ENCODE results near the gene RNASE9.
"Not testable (repeated sequence)": the region's sequence is repeated elsewhere in the genome, so short reads cannot be mapped to it uniquely, and the experiment has no call there.

Gene RNASE9

DNA sequence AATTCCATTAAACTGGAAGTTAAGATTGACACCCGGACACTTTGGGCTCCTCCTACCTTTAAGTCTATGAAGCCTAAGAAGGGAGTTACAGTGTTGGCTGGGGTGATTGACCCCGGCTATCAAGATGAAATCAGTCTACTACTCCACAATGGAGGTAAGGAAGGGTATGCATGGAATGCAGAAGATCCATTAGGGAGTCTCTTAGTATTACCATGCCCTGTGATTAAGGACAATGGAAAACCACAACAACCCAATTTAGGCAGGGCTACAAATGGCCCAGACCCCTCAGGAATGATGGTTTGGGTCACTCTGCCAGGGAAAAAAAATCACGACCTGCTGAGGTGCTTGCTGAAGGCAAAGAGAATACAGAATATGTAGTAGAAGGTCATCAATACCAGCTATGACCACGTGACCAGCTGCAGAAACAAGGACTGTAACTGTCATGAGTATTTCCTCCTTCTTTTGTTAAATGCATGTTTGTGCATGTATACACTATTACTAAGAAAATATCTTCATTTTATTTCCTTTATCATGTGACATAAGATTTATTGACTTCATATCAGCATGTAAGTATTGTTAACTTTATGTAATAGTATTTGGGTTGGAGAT, 11.6 kb upstream of the RNASE9 start:
- DNase-seq (ENCODE audit: low spot score) = not testable (repeated sequence)

DNA sequence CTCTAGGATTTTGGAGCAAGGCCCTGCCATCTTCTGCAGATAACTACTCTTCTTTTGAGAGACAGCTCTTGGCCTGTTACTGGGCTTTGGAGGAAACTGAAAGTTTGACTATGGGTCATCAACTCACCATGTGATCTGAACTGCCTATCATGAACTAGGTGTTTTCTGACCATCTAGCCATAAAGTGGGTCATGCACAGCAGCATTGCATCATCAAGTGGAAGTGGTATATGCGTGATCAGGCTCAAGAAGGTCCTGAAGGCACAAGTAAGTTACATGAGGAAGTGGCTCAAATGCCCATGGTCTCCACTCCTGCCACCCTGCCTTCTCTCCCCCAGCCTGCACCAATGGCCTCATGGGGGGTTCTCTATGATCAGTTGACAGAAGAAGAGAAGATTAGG, 9.9 kb upstream of the RNASE9 start:
- not testable (repeated sequence) for DNase-seq (ENCODE audit: low spot score)

DNA sequence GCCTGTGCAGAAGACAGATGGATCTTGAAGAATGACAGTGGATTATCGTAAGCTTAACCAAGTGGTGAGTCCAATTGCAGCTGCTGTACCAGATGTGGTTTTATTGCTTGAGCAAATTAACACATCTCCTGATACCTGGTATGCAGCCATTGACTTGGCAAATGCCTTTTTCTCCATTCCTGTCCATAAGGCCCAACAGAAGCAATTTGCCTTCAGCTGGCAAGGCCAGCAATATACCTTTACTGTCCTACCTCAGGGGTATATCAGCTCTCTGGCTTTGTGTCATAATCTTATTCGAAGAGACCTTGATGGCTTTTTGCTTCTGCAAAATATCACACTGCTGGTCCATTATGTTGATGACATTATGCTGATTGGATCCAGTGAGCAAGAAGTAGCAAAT, 9.0 kb upstream of the RNASE9 start:
- DNase-seq (ENCODE audit: low spot score) = not testable (repeated sequence)

DNA sequence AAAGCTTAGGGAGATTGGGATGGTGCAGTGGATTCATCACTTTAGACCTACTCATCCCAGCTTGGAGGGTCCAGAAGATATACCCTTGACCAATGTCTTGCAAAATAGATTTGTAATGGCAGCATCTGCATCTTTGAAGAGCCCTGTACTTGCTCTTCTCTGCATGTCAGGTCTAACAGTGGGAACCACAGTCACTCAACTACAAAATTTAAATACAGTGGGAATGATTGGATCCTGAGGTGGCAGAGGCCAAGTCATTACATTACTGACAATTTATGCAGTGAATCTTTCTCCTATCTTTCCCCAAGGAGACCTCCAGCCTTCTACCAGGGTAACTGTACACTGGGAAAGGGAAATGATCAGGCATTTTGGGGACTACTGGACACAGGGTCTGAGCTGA, 8.2 kb upstream of the RNASE9 start:
- no peak for DNase-seq (ENCODE audit: low spot score)

DNA sequence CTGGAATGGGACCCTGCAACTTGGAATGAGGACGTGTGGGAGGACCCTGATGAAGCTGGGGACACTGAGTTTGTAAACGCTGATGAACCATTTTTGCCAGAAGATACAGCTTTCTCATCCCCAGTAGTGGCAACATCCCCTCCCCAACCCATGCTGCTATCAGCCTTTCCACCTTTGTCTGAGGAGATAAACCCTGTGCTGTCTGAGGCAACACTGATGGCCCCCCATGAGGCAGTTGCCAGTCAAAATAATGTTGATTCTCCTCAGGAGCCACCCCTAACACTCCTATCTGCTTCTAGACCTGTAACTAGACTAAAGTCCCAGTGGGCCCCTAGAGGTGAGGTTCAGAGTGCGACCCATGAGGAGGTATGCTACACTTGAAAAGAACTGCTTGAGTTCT, 7.5 kb upstream of the RNASE9 start:
- no peak for DNase-seq (ENCODE audit: low spot score)

DNA sequence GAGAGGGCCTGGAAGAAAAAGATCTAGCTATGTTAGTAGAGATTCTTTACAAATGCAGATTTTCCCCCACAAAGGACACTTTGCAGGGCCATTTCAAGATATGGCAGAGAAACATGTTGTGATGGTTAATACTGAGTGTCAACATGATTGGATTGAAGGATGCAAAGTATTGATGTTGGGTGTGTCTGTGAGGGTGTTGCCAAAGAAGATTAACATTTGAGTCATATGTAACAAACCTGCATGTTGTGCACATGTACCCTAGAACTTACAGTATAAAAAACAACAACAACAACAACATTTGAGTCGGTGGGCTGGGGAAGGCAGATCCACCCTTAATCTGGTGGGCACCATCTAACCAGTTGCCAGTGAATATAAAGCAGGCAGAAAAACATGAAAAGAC, 6.4 kb upstream of the RNASE9 start:
- not testable (repeated sequence) for DNase-seq (ENCODE audit: low spot score)

DNA sequence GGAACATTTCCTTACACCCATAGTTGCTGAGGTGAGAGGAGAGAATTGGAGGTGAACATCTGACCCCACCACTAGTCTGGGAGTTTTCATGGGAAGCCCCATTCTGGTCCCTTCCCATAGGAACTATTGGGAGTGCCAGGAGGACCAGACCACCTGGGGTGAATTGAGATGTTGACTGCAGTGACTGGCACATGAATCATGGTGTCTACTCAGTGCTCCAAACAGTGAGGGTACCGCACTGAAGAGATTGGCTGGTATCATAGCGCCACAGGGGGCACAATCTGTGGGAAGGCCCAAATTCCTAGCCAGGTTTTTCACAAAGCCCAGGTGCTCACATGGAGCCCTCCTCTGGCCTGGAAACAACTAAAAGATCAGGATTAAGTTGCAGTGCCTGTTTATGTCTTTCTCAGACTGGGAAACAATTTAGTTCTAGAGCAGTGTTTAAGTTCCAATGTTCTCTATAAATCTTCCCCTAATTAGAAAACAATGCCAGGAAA, 3.7 kb upstream of the RNASE9 start:
- peak; percentile 1 for DNase-seq (ENCODE audit: low spot score)

DNA sequence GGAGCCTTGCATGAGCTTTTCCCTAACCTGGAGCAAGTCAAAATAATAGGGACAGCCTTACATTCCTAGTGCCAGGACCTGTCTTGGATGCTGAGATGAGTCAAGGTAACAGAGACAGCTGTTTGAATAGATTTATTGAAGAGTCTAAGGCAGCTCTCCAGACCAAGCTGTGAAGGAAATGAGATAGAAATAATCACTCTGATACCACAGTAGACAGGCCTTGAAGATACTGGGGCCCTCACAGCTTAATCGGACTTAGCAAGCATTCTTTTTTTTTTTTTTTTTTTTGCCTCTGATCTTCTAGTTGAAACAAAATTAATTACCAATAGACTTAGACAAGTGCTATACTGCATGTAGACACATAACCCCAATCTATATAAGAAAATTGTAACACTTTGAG, 3.1 kb upstream of the RNASE9 start:
- DNase-seq (ENCODE audit: low spot score) = no peak

DNA sequence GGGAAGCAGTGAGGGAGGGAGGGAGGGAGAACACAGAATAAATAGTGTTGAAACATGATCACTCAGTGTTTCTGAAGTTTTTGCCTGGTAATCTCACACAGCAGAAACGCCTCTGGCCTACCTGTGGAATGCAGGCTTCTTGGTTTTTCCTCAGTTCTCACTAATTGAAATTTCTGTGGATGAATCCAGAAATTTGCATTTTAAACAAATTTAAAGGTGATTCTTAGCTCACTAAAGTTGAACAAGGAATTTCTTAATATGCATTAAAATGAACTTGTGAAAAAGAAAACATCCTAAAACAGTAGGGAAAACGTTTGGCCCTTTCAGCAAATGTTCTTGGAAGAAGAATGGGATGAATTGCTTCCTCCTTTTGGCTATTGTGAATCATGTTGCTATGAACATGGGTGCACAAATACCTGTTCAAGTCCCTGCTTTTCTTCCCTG, 1.4 kb downstream of the RNASE9 start:
- DNase-seq (ENCODE audit: low spot score) = no peak

DNA sequence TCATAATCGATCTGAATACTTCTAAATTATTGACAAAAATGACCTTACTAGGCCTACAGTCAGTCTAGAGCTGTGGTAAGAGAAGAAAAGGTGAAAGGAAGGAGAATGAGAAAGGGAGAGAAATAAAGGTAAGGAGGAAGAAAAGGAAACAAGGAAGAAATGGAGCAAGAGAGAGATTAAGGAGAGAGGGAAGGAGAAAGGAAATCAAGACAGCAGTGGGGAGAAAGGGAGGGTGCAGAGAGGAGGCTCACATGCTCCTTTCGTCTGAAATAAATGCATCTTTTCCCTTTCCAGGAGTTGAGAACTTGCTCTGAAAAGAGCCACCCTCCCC, 3.7 kb downstream of the RNASE9 start:
- DNase-seq (ENCODE audit: low spot score) = no peak

DNA sequence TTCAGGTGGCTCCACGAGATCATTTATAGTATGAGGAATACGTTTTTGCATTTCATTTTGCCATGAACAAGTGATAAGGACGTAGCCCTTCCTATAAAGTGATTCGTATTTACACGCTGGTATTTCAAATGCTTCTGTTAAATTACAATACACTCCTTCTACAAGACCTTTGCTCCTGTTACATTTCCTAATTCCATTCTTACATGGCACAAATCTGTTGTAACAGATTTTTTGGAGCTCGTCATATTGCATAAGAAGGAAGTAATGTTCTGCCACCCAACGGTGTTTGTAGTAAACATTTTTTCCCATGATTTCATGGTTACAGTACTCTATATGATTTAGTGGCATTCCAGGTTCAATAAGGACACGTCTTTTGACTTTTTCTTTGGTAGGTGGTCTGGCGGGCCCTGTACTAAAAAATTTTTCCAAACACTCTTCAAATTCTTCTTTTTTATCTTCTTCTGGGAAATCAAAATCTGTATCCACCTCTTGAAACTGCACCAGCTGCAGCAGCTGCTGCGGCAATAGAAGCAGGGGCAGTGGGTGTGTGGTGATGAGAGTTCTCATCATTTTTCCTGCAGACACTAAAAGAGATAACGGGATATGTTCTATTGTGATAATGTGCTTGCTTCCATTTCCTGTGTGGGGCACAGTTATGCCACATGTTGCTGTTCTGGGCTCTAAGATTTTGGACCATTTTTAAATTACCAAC, 4.2 kb downstream of the RNASE9 start:
- no peak for DNase-seq (ENCODE audit: low spot score)

DNA sequence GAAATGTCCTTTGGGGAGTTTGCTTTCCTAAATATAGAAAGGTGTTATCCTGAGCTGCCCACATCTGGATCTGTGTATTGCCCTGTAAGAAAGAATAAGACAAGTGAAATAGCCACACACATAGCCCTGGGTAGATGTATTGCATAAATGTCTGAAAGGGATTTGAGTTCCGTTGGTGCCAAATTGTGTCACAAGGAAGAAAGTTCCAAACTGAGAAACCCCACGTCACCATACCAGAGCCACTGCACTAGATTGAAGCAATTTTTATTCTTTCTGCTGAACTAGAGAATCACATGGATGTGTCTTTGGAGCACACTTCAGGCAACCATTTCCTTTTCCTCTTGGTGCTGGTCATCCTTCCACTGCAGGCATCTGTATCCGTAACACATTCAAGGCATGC, 5.0 kb downstream of the RNASE9 start:
- DNase-seq (ENCODE audit: low spot score) = no peak

DNA sequence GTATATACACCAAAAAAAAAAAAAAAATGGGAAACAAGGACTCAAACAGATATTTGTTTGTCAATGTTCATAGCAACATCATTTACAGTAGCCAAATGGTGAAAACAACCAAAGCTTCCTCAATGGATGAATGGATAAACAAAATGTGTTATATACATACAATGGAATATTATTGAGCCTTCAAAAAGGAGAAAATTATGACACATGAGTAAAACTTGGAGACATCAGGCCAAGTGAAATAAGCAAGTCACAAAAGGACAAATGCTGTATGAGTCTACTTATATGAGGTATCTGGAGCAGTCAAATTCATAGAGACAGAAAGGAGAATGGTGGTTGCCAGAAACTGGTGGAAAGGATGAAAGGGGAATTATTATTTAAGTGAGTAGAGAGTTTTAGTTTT, 7.8 kb downstream of the RNASE9 start:
- no peak for DNase-seq (ENCODE audit: low spot score)

DNA sequence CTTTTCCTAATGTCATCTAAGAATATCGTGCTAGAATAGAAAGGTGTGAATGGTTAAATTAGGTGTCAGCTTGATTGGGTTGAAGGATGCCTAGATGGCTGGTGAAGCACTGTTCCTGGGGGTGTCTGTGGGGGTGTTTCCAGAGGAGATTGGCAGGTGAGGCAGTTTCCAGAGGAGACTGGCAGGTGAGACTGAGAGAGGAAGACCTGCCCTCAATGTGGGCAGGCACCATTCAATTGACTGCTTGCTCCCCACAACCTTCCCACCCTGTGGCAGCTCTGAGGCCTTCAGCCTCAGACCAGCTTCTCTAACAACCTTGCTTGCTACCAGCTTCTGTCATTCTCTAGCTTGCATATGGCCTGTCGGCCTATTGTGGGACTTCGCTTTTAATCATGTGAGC, 9.2 kb downstream of the RNASE9 start:
- DNase-seq (ENCODE audit: low spot score) = no peak

DNA sequence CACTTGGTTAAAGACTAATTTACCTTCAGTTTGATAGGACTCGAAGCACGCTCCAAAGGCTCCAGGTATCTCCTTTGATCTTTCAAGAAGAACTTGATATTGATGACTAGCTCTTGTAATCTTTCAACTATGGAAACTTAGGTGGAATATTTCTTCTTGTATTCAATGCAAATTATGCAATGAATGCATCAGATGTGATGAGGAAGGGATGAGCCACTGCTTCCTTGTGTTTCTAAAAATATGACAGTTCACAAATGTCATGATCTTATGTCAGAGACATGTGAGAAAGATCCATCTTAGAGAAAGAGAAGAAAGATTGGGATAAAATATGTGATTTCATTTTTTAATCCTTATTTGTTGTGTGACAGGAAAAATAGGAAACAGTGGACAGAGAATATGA, 9.9 kb downstream of the RNASE9 start:
- DNase-seq (ENCODE audit: low spot score) = no peak

DNA sequence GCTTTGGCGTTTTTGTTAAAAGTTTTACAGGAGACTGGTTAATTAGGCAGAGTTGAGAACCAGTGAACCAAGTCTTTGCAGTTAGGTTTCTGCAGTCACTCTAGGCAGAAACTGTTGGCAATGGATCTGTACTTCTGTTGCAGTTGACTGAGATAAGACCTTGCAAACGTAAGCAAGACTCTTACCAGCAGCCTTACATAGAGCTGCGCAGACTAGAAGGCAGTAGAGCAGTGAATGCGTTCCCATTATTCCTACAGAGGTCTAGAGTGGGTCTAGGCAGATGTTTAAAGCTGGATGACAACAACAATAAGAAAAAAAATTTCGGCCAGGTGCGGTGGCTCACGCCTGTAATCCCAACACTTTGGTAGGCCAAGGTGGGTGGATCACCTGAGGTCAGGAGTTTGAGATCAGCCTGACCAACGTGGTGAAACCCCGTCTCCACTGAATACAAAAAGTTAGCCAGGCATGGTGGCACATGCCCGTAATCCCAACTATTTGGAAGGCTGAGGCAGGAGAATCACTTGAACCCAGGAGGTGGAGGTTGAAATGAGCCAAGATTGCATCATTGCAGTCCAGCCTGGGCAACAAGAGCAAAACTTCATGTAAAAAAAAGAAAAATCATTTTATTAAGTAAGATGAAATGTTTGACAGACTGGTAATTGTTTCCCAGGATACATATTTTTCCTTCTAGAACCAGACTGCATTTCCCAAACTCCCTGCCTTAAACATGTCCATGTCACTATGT, 12.3 kb downstream of the RNASE9 start:
- DNase-seq (ENCODE audit: low spot score) = no peak

DNA sequence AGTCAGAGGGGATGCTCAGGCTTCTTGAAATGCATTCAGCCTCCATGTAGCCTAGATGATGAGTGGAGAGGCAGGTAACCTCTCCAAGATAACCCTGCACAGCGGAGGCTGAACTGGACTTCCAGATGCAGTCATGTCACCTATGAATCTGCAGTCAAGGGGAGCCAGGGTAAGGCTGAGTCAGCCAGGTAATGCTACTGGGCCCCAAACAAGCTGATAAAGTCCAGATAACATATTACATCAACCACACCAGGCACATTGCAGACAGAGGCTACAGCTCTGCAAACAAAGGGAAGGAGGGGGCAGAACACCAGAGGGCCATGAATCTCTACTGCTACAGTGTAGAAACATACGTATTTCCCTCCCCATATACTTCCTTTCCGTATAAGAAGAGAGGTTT, 14.0 kb downstream of the RNASE9 start:
- DNase-seq (ENCODE audit: low spot score) = no peak

DNA sequence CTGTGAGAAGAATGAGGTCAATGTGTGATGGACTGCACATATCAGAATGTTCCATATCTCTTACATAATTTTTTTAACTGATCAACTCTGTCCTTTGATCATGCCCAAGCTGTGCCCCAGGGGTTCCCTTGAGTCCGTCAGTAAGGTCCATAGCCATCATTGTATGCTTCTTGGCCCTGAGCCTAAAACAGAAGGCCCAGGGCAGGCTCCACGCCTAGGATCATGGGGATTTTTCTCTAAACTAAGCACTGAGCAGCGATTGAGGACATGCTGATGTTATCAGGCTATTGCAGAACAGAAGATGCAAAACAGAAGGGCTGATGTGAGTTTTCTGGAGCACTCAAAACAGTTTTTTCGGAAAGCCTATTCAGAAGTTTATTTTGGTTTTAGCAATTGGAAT, 20.9 kb downstream of the RNASE9 start:
- DNase-seq (ENCODE audit: low spot score) = no peak

DNA sequence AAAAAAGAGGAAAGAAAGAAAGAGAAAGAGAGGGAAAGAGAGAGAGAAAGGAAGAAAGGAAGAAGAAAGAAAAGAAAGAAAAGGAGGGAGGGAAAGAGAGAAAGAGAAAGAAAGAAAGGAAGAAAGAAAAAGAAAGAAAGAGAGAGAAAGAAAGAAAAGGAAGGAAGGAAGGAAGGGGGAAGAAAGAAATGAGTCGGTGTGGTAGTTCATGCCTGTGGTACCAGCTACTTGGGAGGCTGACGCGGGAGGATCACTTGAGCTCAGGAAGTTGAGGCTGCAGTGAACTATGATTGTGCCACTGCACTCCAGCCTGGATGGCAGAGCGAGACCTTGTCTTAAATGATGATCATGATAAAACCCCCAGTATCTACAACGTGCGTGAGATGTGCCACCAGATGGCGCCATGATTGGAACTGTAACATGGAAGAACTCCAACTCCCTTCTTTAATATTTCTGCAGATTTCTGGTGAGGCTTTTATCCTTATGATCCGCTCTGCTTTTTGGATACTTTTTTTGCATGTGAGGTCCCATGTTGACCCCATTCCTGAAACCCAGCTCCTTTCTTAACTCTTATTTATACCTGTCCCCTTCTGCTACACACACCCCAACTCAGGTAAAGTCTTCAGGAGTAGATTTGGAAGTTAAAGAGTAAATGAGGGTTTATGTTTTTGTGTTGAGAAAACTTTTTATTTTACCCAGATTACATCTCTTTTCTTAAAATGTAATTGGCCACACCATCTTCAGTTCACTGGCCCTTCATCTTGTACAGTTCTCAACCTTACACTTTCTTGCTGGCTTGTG, 29.9 kb downstream of the RNASE9 start:
- peak; percentile 86 for DNase-seq (ENCODE audit: low spot score)

DNA sequence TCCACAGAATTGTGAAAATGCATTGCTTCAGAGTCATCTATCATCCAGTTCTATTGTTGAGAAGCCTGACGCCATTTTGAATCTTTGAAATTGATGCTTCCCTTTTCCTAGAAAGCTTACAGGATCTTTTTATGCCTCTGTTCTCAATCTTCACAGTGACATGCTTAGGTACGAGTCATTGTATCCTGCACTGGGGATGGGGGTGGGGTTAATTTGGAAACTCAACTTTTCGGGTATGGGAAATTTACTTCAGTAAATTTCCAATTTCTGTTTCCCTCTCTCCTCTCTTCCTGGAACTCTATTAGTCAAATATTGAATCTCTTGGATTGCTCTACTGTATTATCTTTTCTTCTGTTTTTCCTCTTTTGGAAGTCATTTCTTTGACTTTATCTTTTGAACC, 31.0 kb downstream of the RNASE9 start:
- DNase-seq (ENCODE audit: low spot score) = no peak

DNA sequence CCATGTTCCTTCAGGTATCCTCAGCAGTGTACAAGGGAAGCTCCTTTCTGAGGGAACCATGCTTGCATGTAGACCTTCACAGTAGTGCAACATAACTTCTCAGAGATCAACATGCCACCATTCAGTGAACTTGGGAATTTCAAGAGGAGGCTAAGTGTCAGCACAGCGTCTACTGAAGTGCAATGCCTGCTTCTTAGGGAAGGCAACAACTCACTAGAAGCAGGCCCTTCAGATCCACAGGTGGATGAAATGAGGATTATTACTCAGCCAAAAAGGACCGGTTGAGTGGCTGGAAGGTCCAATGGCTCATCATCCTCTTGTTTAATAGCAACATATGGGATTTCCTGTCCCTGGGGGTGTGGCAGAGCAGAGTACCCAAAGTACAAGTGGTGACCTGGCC, 36.8 kb downstream of the RNASE9 start:
- no peak for DNase-seq (ENCODE audit: low spot score)

DNA sequence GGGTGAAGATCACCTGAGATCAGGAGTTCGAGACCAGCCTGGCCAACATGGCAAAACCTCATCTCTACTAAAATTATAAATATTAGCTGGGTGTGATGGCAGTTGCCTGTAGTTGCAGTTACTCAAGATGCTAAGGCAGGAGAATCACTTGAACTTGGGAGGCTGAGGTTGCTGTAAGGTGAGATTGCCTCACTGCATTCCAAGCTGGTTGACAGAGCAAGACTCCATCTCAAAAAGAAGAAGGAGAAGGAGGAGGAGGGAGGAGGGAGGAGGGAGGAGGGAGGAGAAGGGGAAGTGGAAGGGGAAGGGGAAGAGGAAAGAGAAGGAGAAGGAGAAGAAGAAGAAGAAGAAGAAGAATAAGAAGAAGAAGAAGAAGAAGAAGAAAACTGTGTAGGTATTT, 38.5 kb downstream of the RNASE9 start:
- no peak for DNase-seq (ENCODE audit: low spot score)

DNA sequence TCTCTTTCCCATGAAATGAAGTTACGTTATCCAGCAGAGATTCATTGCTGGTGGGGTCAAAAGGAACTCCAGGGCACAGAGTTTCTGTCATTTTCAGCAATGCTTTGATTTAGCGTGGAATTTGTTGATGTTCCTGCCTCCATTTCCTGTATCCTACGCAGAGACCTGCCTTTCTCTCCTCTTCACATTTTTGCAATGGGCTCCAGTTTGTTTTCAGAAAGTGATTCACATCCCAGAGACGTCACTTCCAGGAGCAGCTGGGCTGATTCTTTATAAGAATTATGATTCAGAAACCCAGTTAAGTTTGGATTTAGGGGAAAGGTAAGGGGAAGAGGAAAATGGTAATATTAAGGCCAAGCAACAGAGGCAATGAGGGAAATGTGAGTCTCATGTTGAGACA, 43.9 kb downstream of the RNASE9 start:
- DNase-seq (ENCODE audit: low spot score) = no peak
